GM12865 (cell line): ENCODE results near the gene FBXW10B.
"Not testable (repeated sequence)": the region's sequence is repeated elsewhere in the genome, so short reads cannot be mapped to it uniquely, and the experiment has no call there.

Experiments used
- DNase-seq: peaks from one replicate; pipeline ENCODE4 v3.0.0; 2010; ENCODE audit warnings: low read depth
- H3K4me3 ChIP-seq: 2 replicates; pipeline ENCODE4 v1.5.1; 2011; ENCODE audit warnings: mild to moderate bottlenecking, low read depth, low read length, control low read depth
- TF ChIP-seq, protein P1 (sequence below): IDR thresholded peaks from 2 replicates; pipeline ENCODE4 v1.5.1; 2011; ENCODE audit warnings: low read length, control low read depth, low read depth, inconsistent platforms; ENCODE audit not compliant: insufficient read depth; ENCODE audit errors: missing control alignments

The FBXW10B gene

DNA sequence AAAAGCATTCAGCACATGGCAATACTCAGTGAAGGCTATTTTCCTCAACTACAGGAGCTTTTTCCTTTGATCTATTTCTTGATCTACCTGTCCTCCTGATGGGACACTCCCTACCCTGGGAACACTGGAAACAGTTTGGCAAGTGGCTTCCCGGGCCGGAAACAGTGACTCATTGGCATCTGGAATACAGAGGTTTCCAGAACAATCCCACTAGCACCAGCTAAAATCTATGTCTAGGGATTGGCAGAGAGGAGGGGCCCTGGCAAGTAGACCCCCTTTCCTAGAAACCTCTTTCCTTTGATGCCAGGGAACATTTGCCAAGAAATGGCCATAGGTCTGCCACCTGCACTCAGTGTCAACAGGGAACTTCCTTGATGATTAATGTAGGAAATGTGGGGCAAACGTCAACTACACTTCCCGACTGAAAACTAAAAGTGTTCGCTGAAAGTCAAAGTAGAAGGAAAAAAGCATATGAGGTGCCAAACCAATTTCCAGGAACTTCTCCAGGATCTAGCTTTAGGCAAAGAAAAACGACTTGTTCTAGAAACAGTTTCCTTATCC, 30.4 kb upstream of the FBXW10B start:
- DNase-seq, result no peak
- TF ChIP-seq, protein P1, sequence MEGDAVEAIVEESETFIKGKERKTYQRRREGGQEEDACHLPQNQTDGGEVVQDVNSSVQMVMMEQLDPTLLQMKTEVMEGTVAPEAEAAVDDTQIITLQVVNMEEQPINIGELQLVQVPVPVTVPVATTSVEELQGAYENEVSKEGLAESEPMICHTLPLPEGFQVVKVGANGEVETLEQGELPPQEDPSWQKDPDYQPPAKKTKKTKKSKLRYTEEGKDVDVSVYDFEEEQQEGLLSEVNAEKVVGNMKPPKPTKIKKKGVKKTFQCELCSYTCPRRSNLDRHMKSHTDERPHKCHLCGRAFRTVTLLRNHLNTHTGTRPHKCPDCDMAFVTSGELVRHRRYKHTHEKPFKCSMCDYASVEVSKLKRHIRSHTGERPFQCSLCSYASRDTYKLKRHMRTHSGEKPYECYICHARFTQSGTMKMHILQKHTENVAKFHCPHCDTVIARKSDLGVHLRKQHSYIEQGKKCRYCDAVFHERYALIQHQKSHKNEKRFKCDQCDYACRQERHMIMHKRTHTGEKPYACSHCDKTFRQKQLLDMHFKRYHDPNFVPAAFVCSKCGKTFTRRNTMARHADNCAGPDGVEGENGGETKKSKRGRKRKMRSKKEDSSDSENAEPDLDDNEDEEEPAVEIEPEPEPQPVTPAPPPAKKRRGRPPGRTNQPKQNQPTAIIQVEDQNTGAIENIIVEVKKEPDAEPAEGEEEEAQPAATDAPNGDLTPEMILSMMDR, result no peak
- H3K4me3 ChIP-seq, result no peak overlapping the region

DNA sequence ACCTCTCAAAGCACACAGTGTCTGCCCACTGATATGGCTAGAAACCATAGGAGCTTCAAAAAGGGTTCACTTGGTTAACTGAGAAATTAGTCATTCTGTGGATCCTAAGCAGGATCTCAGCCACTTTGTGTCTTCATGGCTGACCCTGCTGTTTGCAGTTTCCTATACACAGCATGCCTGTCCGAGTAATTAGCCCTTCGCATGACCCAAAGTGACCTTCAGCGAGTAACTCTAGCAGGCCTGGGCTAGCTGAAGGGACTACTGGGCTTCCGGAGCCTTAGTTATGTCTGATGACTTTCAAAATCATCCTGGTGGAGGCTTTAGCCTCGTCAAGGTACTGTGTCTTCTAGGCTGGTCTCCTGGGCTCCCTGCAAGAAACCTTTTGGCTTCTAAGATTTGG, 28.9 kb upstream of the FBXW10B start:
- no peak for DNase-seq
- no peak overlapping the region for H3K4me3 ChIP-seq
- TF ChIP-seq, protein P1, result no peak

DNA sequence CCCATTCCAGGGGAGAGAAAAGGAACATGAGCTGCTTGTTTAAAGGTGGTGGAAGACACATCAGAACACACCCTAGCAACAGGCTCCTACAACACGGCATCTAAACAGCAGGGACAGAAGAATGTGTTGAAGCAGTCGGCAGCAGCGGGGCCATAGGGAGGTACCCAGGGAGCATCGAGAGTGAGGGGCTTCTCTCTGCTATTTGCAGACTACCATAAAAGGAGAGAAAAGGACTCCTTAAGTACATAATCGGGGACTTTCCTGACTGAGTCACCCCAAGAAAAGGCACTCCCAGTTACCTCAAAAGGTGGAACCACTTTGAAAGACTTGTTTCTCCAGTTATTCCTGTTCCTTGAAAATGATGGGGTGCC, 26.4 kb upstream of the FBXW10B start:
- H3K4me3 ChIP-seq, result not testable (repeated sequence)
- peak; percentile 12 for DNase-seq

DNA sequence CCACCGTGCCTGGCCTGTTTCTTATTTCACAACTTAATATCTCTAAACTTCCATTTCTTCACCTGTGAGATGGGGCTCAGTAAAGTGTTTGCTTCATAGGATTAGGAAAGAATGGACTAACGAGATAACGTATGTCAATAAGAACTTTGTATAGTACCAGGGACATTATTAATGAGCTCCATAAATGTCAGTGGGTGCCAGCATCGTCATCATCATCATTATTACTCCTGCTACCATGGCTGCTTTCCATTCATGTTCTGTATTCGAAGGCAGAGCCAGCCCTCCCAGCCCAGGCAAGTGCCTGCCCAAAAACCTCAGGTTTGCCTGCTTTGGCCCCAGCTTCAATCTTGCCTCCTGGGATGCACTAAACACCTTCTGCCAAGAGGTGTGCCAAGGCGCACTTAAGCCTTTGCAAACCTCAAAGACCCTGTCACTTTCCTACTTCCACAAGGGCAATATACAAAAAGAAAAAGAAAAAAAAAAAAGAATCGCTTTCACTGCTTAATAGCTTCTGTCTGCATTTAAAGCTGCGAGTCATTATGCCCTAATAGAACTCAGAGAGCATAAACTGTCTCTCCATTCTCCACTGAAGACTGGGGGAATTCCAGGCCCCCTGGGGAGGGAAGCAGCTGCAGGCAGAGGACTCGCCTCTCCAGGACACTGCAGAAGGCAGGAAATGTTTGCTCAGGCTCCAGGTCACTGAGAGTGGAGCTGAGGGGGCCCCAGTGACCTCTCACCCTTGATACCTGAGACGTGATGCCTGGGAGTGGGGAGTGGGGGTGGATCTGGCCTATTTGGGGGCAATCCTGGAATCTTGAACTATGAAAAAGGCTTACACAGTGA, 25.8 kb upstream of the FBXW10B start:
- H3K4me3 ChIP-seq, result not testable (repeated sequence)
- peak; percentile 18 for DNase-seq

DNA sequence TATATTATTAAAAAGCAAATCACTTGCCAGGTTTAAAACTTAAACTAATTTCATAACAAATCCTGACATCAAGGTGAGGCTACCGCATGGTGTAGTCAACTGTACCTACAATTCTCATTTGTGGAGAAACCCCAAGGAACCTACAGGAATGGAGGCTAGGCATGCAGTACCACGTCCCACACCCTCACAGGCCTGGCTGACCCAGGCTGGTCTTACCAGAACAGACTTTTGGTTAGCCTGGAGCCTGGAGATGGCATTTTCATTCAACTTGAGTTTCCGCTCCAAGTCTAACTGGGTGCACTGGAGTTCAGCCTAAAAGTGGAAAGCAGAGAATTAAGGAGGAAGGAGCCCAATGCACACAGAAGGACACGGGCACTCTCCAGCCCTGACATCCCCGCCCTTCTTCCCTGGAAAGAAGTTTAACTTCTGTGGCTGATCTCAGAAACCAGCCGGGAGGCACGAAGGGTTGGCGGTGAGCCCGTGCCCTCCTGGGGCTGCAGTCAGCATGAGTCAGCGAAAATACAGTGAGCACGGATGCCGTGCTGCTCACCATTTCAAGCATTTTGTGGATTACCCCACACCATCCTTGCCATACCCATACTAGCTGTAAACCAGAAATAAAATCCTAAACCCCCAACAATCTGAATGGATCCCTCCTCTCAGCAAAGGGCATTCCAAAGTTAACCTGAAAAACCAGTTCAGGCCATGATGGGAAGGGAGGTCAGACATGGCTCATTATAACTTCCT, 23.2 kb upstream of the FBXW10B start:
- DNase-seq, H3K4me3 ChIP-seq: not testable (repeated sequence)

DNA sequence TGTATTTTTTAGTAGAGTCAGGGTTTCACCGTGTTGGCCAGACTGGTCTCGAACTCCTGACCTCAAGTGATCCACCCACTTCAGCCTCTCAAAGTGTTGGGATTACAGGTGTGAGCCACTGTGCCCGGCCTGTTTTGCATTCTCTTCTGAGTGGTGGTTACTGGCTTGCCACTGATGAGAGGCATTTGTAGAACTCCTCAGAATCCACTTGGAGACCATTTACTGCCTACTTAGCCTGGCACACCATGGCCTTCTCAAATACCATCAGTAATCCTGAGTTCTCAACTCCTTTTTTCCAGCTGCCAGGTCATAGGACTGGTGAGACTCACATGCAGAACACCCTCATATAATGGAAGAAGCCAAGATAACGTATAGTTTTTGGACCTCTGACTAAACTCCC, 22.5 kb upstream of the FBXW10B start:
- DNase-seq, H3K4me3 ChIP-seq: not testable (repeated sequence)

DNA sequence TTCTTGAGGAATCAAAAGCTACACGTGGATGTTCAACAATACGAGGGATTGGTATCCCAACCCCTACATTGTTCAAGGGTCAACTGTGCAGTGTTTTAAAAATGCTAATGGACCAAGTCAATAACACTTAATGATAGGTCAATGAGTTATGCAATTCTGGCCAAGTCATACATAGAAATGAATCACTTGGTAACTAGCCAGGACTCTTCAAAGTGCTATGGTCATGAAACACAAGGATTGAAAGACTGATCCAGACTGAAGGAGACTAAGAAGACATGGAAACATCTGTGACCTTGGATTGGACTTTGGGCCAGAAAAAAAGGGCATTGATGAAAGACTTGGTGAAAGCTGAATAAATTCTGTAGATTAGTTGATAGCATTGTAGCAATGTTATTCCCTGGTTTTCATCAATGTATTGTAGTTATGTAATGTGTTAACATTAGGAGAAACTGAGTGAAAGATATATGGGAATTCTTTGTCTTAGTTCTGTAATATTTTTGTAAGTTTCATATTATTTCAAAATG, 11.5 kb upstream of the FBXW10B start:
- not testable (repeated sequence) for DNase-seq, H3K4me3 ChIP-seq

DNA sequence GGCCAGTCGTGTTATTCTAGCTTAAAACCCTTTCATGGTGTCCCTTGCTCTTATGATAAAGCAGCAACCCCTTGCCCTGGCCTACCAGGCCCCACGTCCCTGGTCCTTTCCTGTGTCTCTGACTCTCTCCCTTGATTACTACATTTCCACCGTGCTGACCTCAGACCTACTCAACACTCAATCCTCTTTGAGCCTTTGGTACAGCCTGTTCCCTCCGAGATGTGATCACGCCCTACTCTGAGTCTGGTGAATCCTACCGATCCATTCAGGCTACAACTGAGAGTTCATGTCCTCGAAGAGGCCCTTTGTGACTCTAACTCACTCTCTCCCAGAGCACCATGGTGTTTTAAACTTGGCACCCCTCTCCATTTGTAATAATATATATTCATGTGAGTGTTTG, 10.5 kb upstream of the FBXW10B start:
- H3K4me3 ChIP-seq, DNase-seq: not testable (repeated sequence)

DNA sequence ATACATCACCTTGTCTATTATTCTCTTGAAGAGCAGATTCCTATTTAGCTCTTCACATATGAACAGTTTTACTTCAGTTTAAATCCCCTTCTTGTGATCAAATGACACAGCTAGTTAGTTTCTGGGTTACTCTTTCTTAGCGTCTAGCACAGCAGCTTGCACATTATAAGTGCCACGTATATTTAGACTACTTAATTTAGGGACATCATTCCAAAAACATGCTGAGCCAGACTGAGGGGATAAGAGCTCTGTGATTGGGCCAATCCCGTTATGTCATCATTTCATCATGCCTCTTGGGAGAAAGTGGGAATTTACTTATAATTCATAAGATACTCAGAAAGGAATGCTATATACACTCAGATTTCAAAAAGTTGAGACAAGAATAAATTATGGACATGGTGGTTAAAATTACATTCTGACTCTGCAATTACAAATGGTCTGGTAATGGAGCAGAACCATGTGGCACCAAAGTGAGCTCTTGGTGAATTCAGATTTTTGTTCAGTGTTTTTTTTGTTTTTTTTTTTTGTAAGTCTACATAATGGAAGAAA, 4.2 kb upstream of the FBXW10B start:
- not testable (repeated sequence) for H3K4me3 ChIP-seq, DNase-seq

DNA sequence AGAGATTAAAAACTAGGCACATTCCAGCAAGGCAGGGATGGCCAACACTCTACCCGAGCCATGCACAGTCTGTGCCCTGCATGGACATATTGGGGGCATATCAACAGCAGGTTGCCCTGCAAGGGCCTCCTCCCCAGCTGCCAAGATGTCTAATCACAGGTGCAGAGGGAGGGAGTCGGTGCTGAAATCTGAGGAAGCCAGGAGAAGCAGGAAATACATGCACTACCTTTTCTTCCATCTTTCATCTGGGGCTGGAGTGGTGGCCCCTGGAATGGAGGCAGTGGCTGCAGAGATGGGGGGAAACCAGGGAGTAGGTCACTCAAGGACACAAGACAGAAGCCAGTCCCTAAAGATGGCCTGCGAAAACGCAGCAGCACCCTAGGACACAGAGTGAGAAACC, 3.8 kb upstream of the FBXW10B start:
- not testable (repeated sequence) for H3K4me3 ChIP-seq, DNase-seq

DNA sequence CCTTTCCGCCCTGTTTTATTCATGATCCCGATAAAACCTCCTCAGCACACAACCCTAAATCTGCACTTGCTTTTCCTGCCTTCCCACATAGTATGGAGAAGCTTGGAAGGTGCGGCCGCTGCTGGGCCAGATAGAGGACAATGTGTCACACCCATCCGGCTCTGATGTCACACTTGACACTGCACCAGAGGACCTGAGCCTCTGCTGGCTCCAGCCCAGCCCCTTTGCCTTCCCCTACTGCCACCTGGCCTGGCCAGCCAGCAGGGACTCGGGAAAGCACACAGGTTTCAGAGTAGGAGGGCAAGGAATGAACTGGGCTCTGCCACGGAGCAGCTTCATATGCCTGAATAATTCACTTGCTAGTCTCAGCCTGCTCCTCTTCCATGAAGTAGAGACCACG, 2.6 kb upstream of the FBXW10B start:
- not testable (repeated sequence) for H3K4me3 ChIP-seq

DNA sequence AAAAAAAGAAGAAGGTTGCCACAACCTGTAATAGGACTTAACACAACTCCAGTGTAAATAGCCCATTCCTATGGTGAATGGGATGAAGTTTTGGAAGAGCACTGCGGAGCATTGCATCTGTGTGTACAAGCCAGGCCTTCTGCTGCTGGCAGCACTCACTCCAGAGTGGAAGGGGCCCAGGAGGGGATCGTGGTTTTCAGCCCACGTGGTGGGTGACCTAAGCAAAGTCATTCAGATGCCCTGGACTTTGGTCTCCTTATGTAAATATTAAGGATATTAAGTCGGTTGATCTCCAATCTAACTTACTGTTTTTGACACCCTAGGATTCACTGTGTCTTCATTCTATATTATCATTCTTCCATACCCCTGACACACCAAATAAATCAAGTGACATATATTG, 2.7 kb downstream of the FBXW10B start:
- DNase-seq, H3K4me3 ChIP-seq: not testable (repeated sequence)

More for the DNA sequence above, 2.6 kb upstream of the FBXW10B start:
- not testable (repeated sequence) for DNase-seq

DNA sequence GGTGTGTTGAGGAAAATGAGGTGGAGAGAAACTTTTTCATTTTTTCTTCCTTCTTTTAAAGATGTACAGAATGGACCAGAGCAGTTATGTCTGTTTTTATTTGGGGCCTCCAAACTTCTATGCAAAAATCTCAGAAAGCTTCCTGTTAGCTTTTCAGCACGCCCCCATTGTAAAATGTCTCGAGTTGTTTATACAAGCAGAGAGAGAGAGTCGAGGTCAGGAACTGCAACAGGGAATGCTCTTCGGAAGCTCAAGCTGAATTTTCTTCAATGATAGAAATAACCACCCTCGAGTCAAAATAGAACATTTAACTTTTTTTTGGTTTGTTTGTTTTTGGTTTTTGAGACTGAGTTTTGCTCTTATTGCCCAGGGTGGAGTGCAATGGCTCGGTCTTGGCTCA, 3.7 kb downstream of the FBXW10B start:
- not testable (repeated sequence) for DNase-seq, H3K4me3 ChIP-seq

DNA sequence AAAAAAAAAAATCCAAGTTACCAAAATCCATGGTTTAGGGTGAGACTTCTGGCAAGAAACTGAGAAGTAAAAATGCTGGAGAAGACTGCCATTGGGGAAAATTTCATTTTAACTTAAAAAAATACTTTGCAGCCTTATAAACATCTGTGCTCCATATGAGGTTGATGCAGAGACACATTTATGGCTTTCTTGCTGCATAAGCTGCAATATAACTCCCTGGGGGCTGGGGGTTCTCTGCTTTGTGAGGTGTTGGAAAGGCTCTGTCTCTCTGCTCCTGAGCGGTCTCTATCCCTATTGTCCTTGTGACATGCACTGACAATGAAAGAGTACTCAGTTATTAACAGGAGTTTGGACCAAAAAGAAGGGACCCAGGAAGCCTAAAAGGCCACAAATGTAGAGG, 6.4 kb downstream of the FBXW10B start:
- not testable (repeated sequence) for DNase-seq, H3K4me3 ChIP-seq

DNA sequence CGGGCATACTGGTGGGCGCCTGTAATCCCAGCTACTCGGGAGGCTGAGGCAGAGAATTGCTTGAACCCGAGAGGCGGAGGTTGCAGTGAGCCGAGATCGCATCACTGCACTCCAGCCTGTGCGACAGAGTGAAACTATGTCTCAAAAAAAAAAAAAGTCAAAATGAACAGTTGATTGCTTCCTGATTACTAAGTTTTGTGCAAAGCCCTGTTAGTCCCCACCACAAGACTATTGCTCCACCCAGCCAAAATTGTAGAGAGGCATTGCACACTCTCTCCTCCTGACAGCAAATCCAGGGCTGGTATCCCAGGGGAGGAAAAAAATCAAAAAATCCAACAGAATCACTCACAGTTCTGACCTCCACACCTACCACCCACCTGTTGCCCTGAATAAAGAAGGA, 26.5 kb downstream of the FBXW10B start:
- not testable (repeated sequence) for H3K4me3 ChIP-seq, DNase-seq

DNA sequence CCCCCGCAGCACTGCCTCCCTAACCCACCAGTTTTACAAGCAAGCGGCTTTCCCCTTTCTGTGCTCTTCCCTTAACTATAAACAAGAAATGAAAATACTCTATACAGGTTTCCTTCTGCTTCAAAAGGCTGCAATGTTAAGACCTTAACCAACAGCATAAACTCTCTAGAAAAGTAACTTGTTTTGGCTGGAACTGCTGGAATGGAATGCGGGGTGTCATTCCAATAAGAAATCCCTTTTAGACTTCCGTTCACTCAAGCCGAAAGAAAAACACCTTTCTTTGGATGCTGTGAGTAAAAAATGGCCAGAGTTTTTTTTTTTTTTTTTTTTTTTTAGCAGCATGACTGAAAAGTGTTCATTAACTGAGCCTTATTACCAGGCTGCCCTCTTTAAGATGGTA, 27.5 kb downstream of the FBXW10B start:
- DNase-seq, result not testable (repeated sequence)

More for the DNA sequence above, 27.5 kb downstream of the FBXW10B start:
- not testable (repeated sequence) for H3K4me3 ChIP-seq
